Neuronal stem cell (in vitro differentiated cells): ENCODE data around the gene SH2D7.

Experiments used
- DNase-seq: peaks from one replicate; pipeline ENCODE4 v3.0.0-alpha.2; 2013; ENCODE audit warnings: low spot score
- H2AFZ ChIP-seq: one replicate; pipeline ENCODE4 v1.6.1; 2013; ENCODE audit warnings: mild to moderate bottlenecking, low read length, inconsistent platforms
- H2AK5ac ChIP-seq: 2 replicates; pipeline ENCODE4 v1.6.1; 2013; ENCODE audit warnings: low read depth, mild to moderate bottlenecking, inconsistent platforms, low read length, moderate library complexity, mixed read lengths
- H2BK120ac ChIP-seq: 2 replicates; pipeline ENCODE4 v1.6.1; 2013; ENCODE audit warnings: low read depth, mild to moderate bottlenecking, inconsistent platforms, low read length, moderate library complexity, mixed read lengths
- H2BK12ac ChIP-seq: one replicate; pipeline ENCODE4 v1.6.1; 2013; ENCODE audit warnings: low read length, inconsistent platforms
- H2BK15ac ChIP-seq: 2 replicates; pipeline ENCODE4 v1.6.1; 2013; ENCODE audit warnings: mild to moderate bottlenecking, low read length, inconsistent platforms, mixed read lengths
- H2BK5ac ChIP-seq: one replicate; pipeline ENCODE4 v1.6.1; 2013; ENCODE audit warnings: inconsistent platforms, mild to moderate bottlenecking, low read length, moderate library complexity
- H3K14ac ChIP-seq: one replicate; pipeline ENCODE4 v1.6.1; 2013; ENCODE audit warnings: low read length, inconsistent platforms
- H3K18ac ChIP-seq: 2 replicates; pipeline ENCODE4 v1.6.1; 2013; ENCODE audit warnings: low read length, inconsistent platforms
- H3K23ac ChIP-seq: 2 replicates; pipeline ENCODE4 v1.6.1; 2013; ENCODE audit warnings: low read depth, mild to moderate bottlenecking, mixed read lengths, low read length, inconsistent platforms; ENCODE audit not compliant: poor library complexity
- H3K27ac ChIP-seq: replicated peaks from 3 replicates; pipeline ENCODE4 v1.5.1; 2013; ENCODE audit warnings: low read length, inconsistent platforms
- H3K27me3 ChIP-seq, 3 experiments: 2 replicates each; pipeline ENCODE4 v1.6.1; 2013; ENCODE audit warnings: low read length in 3 of 3, mild to moderate bottlenecking in 2 of 3, inconsistent platforms in 1 of 3, low read depth in 1 of 3, mixed read lengths in 1 of 3, moderate library complexity in 1 of 3; ENCODE audit not compliant: control insufficient read depth in 3 of 3, insufficient read depth in 3 of 3
- H3K36me3 ChIP-seq, 2 donors: replicated peaks in 1 of 2; 2 replicates each; pipeline ENCODE4 v1.6.1; 2013; ENCODE audit warnings: low read length in 2 of 2; ENCODE audit not compliant: control insufficient read depth in 2 of 2, insufficient read depth in 2 of 2
- H3K4ac ChIP-seq: 2 replicates; pipeline ENCODE4 v1.6.1; 2013; ENCODE audit warnings: inconsistent platforms, mild to moderate bottlenecking, low read length, moderate library complexity
- H3K4me1 ChIP-seq, 2 donors: 1 replicate in 1 of 2; 2 replicates in 1 of 2; pipeline ENCODE4 v1.6.1; 2013; ENCODE audit warnings: low read length in 2 of 2, low read depth in 1 of 2; ENCODE audit not compliant: control insufficient read depth in 2 of 2, insufficient read depth in 1 of 2
- H3K4me2 ChIP-seq: one replicate; pipeline ENCODE4 v1.6.1; 2013; ENCODE audit warnings: mild to moderate bottlenecking, low read length, inconsistent platforms; ENCODE audit not compliant: insufficient read depth, poor library complexity, severe bottlenecking
- H3K4me3 ChIP-seq, 2 donors: 2 replicates each; pipeline ENCODE4 v1.5.1; 2013; ENCODE audit warnings: low read length in 2 of 2, mild to moderate bottlenecking in 2 of 2, inconsistent platforms in 1 of 2, moderate library complexity in 1 of 2
- H3K79me1 ChIP-seq: one replicate; pipeline ENCODE4 v1.6.1; 2013; ENCODE audit warnings: low read depth, mild to moderate bottlenecking, inconsistent platforms, low read length, moderate library complexity
- H3K9ac ChIP-seq: one replicate; pipeline ENCODE4 v1.6.1; 2013; ENCODE audit warnings: mild to moderate bottlenecking, low read depth, low read length, inconsistent platforms; ENCODE audit not compliant: poor library complexity
- H3K9me3 ChIP-seq, 2 donors: replicated peaks in 1 of 2; 2 replicates each; pipeline versions ENCODE3 to v1.6.1; 2013; ENCODE audit warnings: low read length in 2 of 2, mild to moderate bottlenecking in 2 of 2, inconsistent platforms in 1 of 2, low read depth in 1 of 2, mixed read lengths in 1 of 2, moderate library complexity in 1 of 2; ENCODE audit not compliant: control insufficient read depth in 2 of 2, insufficient read depth in 1 of 2
- H4K8ac ChIP-seq: one replicate; pipeline ENCODE4 v1.6.1; 2013; ENCODE audit warnings: low read depth, mild to moderate bottlenecking, inconsistent platforms, low read length, moderate library complexity
- H4K91ac ChIP-seq: one replicate; pipeline ENCODE4 v1.6.1; 2013; ENCODE audit warnings: low read length, low read depth, mild to moderate bottlenecking, inconsistent platforms; ENCODE audit not compliant: poor library complexity
- WGBS, 2 donors: extraction: QIAGEN DNeasy Blood & Tissue Kit; methylation state at CpG; one replicate each; pipeline ENCODE4 v1.1.7; 2013; ENCODE audit warnings: missing lambda C conversion rate in 2 of 2, mixed read lengths in 1 of 2; ENCODE audit not compliant: insufficient read length in 2 of 2, insufficient replicate concordance in 1 of 2; ENCODE audit errors: extremely low coverage in 2 of 2; 5-methylcytosine and 5-hydroxymethylcytosine counted together

SH2D7 gene

DNA sequence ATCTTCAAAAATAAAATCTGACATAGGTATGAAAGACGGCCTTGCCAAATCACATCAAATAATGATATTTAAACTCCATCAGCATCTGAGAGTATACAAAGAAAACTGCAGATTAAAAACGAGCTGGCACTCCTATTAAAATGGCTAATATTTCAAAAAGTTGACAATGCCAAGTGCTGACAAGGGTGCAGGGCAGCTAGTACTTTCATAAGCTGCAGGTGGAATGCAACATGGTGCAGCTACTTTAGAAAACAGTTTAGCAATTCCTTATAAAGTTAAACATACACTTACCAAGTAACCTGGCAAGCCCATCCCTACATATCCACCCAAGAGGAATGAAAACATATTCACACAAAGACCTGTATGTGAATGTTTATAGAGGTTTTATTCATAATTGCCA is 37.8 kb upstream of the SH2D7 start:
- H3K27ac ChIP-seq: no peak overlapping the region
- no CpG with 5 or more reads among the region's 2 CpGs for WGBS, 2 donors

DNA sequence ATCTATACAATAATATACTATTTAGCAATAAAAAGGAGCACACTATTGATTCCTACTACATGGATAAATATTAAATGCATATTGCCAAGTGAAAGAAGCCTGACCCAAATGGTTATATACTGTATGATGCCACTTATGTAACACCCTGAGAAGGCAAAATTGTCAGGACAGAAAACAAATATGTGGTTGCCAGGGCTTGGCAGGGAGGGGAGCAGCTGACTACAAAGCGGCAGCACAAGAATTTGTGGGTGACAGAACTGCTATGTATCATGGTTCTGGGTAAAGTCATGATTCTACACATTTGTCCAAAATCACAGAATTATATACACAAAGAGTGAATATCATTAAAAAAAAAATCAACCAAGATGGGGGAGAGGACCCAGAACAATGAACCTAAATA is 37.4 kb upstream of the SH2D7 start:
- no peak overlapping the region for H2BK15ac ChIP-seq
- no peak overlapping the region for H3K18ac ChIP-seq
- no peaks in the 10 kb centered on the region for H3K27me3 ChIP-seq
- no peak overlapping the region for H2AK5ac ChIP-seq
- no peak overlapping the region for H3K23ac ChIP-seq
- no peak overlapping the region for H3K9ac ChIP-seq
- H2AFZ ChIP-seq: no peak overlapping the region
- H3K36me3 ChIP-seq: peaks cover 2 to 6% of the 10 kb centered on the region in 2 donors
- no peak overlapping the region for H2BK120ac ChIP-seq
- H4K8ac ChIP-seq: no peak overlapping the region
- no peaks in the 10 kb centered on the region for H3K9me3 ChIP-seq
- DNase-seq: no peak
- H3K14ac ChIP-seq: no peak overlapping the region
- no peak overlapping the region for H3K4ac ChIP-seq
- H3K79me1 ChIP-seq: no peaks in the 10 kb centered on the region
- no peak overlapping the region for H4K91ac ChIP-seq
- no peak overlapping the region for H2BK12ac ChIP-seq
- H3K27ac ChIP-seq: no peak overlapping the region
- no peak overlapping the region for H3K4me2 ChIP-seq
- H2BK5ac ChIP-seq: no peak overlapping the region
- H3K4me1 ChIP-seq: peaks cover 2 to 16% of the 10 kb centered on the region in 2 donors
- no CpG with 5 or more reads among the region's 1 CpG for WGBS, 2 donors
- H3K4me3 ChIP-seq: no peak overlapping the region

More for the DNA sequence above, 37.8 kb upstream of the SH2D7 start:
- Histone ChIP-seq H4K8ac (no peak overlapping the region), H3K23ac (no peak overlapping the region), H3K79me1 (no peaks in the 10 kb centered on the region), H3K9ac (no peak overlapping the region), H3K14ac (no peak overlapping the region), H2AK5ac (no peak overlapping the region), H4K91ac (no peak overlapping the region), H2BK15ac (no peak overlapping the region), H3K4me3 (no peak overlapping the region), H3K4ac (no peak overlapping the region), H2BK12ac (no peak overlapping the region), H3K36me3 (peaks cover 2 to 6% of the 10 kb centered on the region in 2 donors), H2AFZ (no peak overlapping the region), H2BK120ac (no peak overlapping the region), H3K27me3 (no peaks in the 10 kb centered on the region), H3K18ac (no peak overlapping the region), H3K9me3 (no peaks in the 10 kb centered on the region), H2BK5ac (no peak overlapping the region), H3K4me1 (peaks cover 2 to 20% of the 10 kb centered on the region in 2 donors), H3K4me2 (no peak overlapping the region)
- DNase-seq: no peak

DNA sequence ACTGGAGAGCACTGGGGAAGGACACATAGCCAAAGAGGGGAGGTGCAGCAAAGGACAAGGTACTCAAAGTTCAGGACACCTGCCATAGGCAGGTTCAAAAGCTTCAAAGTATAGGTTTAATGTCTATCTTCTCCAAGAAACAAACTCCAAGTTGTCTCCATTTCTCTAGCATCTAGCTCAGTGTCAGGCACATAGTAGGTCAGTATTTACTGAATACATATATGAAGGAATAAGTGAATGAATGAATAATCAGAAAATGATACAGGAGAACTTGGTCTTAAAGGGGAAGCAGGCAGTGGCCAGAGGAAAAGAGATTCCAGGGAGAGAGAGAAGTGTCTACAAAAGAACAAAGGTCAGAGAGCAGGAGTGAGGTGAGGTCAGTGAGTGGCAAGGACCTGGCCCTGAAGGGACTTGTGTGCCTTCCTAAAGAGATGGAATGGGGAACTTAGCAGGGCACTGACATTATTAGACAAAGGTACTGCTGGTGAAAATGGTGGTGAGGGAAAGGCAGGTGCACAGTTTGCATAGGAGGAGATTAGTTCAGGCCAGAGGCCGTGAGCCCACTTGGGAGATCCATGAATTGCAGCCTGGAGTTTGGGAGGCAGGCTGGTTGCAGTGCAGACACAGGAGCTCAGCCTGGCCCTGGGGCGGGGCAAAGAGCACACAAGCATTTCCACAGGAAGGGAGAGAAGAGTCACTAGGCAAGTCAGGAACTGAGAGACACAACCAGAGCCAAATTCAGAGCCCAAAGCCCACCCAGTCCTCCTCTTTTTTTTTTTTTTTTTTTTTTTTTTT is 36.2 kb upstream of the SH2D7 start:
- no peak overlapping the region for H3K23ac ChIP-seq

DNA sequence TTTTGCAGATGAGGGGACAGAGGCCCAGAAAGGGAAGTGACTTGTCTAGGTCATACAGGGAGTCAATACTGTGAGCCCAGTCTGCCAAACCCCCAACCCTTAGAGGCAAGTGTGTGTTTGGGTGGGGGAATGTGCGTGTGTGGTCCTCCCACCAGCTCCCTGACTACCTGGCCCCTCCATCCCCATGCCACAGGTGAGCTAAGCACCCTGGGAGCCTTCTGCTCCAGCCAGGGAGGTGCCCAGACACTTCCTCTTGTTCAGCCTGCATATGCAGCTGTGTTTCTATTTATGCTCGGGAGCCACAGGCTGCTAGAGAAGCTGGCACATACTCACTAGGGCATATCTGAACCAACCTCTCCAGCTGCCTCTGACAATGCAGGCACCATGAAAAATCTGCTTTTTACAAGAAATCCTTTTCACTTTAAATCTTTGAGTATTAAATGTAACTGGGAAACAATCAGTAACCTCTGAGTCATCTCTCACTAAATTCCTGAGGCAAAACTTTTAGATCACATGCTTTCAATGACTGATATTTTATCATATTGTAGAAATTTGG is 35.6 kb upstream of the SH2D7 start:
- peak overlapping the region; percentile 25 for H2AK5ac ChIP-seq
- WGBS, 2 donors: no CpG with 5 or more reads among the region's 2 CpGs
- no peaks in the 10 kb centered on the region for H3K27me3 ChIP-seq
- H3K23ac ChIP-seq: no peak overlapping the region
- no peak overlapping the region for H2AFZ ChIP-seq
- no peak overlapping the region for H3K4me3 ChIP-seq
- no peak overlapping the region for H3K14ac ChIP-seq
- H3K27ac ChIP-seq: no peak overlapping the region
- no peak overlapping the region for H2BK15ac ChIP-seq
- H3K79me1 ChIP-seq: no peaks in the 10 kb centered on the region
- no peak overlapping the region for H3K4me2 ChIP-seq
- H2BK12ac ChIP-seq: no peak overlapping the region
- peak overlapping the region; percentile 44 for H3K18ac ChIP-seq
- no peak overlapping the region for H4K8ac ChIP-seq
- H3K9ac ChIP-seq: peak overlapping the region; percentile 9
- no peak overlapping the region for H2BK120ac ChIP-seq
- H3K4ac ChIP-seq: no peak overlapping the region
- no peak for DNase-seq
- H3K36me3 ChIP-seq: peaks cover 2 to 6% of the 10 kb centered on the region in 2 donors
- peaks cover 4 to 8% of the 10 kb centered on the region in 2 donors for H3K4me1 ChIP-seq
- H3K9me3 ChIP-seq: no peaks in the 10 kb centered on the region
- no peak overlapping the region for H2BK5ac ChIP-seq
- no peak overlapping the region for H4K91ac ChIP-seq

More for the DNA sequence above, 36.2 kb upstream of the SH2D7 start:
- H3K4me1 ChIP-seq: peaks cover 2 to 8% of the 10 kb centered on the region in 2 donors
- no peak overlapping the region for H2BK120ac ChIP-seq
- no peak overlapping the region for H2AFZ ChIP-seq
- H3K36me3 ChIP-seq: peaks cover 2 to 6% of the 10 kb centered on the region in 2 donors
- no peaks in the 10 kb centered on the region for H3K9me3 ChIP-seq
- no peaks in the 10 kb centered on the region for H3K79me1 ChIP-seq
- no peak overlapping the region for H2BK5ac ChIP-seq
- peak overlapping the region; percentile 25 for H3K27ac ChIP-seq
- H3K14ac ChIP-seq: no peak overlapping the region
- H3K4me3 ChIP-seq: no peak overlapping the region
- no peak overlapping the region for H4K91ac ChIP-seq
- H3K4me2 ChIP-seq: no peak overlapping the region
- no peak overlapping the region for H2BK15ac ChIP-seq
- H3K27me3 ChIP-seq: no peaks in the 10 kb centered on the region
- no peak for DNase-seq
- H3K18ac ChIP-seq: no peak overlapping the region
- no peak overlapping the region for H3K9ac ChIP-seq
- H2BK12ac ChIP-seq: no peak overlapping the region
- peak overlapping the region; percentile 25 for H2AK5ac ChIP-seq
- WGBS, 2 donors: no CpG with 5 or more reads among the region's 2 CpGs
- H3K4ac ChIP-seq: no peak overlapping the region
- H4K8ac ChIP-seq: no peak overlapping the region
